NOMO-1 treated with dmso at 0.1 percent for 144 hours (cell line): ENCODE measurements around the gene CPSF7.
A peak's percentile ranks its signal among the peaks of the same experiment; 100 is the strongest.
"Not testable (repeated sequence)": the region's sequence is repeated elsewhere in the genome, so short reads cannot be mapped to it uniquely, and the experiment has no call there.

Source experiments
- DNase-seq: peaks from one replicate; lab custom pipeline; 2025; ENCODE audit not compliant: unreplicated experiment; lab: John Stamatoyannopoulos, UW

Gene CPSF7

GRCh38 chr11:61442616-61443015, 12.8 kb upstream of the CPSF7 start:
- no peak for DNase-seq

GRCh38 chr11:61439615-61440014, 9.8 kb upstream of the CPSF7 start:
- DNase-seq, result no peak

- DNase-seq, result no peak
These were observed 7.7 kb upstream of the CPSF7 start for GRCh38 chr11:61437496-61437895.

DNA sequence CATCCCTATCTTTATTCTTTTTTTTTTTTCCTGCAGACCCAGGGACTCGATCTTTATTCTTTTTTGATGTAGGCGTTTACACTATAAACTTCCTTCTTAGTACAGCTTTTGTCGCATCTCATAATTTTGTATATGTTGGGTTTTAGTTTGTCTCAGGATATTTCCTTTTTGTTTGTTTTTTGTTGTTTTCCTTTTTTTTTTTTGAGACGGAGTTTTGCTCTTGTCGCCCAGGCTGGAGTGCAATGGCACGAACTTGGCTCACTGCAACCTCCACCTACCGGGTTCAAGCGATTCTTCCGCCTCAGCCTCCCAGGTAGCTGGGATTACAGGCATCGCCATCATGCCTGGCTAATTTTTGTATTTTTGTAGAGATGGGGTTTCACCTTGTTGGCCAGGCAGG, 1.1 kb upstream of the CPSF7 start:
- DNase-seq, result not testable (repeated sequence)

DNA sequence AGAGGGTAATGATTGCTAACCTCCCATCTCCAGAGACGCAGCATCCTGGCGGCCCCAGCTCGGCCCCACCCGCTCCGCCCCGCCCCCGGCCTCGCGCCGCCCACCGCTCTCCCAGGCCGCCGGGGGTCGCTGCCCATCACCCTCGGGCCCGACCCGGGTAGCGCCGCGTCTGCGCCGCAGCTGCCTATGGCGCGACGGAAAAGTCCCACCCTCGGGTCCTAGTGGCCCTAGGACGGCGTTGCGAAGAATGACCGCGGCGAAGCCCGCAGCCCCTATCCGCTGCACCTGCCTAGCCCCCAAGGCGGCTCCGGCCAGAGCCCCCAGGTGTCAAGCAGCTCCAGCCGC, 457 bp downstream of the CPSF7 start:
- DNase-seq, result peak; percentile 25

- no peak for DNase-seq
These were observed 4.2 kb downstream of the CPSF7 start for GRCh38 chr11:61425367-61426131.

DNA sequence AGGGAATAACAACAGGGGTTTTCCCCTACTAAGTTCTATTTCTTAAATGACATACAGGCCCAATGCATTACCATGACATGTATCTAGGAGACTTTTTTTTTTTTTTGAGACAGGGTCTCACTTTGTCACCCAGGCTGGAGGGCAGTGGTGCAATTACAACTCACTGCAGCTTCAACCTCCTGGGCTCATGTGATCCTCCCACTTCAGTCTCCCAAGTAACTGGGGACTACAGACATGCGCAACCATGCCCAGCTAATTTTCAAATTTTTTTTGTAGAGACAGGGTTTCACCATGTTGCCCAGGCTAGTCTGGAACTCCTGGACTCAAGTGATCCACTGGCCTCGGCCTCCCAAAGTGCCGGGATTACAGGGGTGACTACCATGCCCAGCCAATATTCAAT, 7.5 kb downstream of the CPSF7 start:
- DNase-seq, result no peak

DNA sequence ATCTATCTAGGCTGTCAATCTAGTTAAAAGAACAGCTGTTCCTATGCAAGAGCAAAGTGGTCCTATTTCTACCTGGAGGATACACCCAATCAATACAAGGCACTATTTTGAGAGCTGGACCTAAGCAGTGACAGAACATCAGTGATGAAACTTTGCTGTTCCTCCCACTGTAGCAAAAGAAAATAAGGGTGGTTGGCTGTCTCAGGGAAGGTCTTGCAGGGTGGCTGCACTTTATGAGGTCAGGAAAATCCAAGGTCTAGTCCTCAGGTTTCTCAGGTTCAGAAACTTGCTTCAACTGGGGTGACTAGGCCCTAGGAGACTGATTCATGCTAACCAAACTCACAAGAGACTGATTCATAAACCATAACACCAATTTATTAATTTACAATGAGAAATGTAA, 11.6 kb downstream of the CPSF7 start:
- no peak for DNase-seq

DNA sequence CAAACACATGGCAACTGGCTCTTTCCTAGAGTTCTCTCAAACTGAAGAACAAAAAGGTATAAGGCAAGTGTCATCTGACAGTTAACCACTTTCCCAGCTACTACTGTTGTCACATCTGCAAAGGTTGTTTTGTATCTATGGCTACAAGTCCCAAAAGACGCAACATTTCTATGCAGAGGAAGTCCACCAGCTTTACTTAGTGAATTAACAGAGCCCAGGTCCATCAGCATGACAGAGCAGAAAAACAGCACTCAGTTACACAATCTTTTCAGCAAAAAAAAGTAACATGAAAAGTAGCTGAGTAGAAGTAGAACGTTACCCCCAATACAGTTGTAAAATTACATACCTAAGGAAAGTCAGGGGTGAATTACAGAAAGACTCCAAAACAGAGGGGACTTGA, 12.1 kb downstream of the CPSF7 start:
- DNase-seq, result peak; percentile 63

DNA sequence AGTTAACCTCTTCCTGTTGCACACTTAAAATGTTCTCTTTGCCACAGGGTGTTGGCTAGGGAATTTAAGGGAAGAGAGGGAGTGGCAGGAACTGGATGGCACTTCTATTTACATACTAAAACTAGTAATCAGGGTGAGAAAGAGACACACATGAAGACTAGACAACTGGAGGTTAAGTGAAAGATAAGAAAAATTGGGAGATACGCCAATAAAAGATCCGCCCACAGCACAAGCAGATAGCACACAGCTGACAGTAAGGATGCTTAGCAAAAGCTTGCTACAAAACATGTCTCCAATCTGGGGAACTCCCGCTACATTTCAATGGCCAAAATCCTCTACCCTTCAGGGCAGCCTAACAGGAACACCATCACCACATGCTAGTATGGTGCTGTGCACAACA, 12.8 kb downstream of the CPSF7 start:
- DNase-seq, result no peak

- DNase-seq, result no peak
These were observed 14.4 kb downstream of the CPSF7 start for GRCh38 chr11:61415381-61415780.

GRCh38 chr11:61414547-61414946, 15.2 kb downstream of the CPSF7 start:
- no peak for DNase-seq

- DNase-seq, result no peak
These were observed 16.3 kb downstream of the CPSF7 start for GRCh38 chr11:61413496-61413895.

- DNase-seq, result no peak
These were observed 18.2 kb downstream of the CPSF7 start for GRCh38 chr11:61411589-61411988.

DNA sequence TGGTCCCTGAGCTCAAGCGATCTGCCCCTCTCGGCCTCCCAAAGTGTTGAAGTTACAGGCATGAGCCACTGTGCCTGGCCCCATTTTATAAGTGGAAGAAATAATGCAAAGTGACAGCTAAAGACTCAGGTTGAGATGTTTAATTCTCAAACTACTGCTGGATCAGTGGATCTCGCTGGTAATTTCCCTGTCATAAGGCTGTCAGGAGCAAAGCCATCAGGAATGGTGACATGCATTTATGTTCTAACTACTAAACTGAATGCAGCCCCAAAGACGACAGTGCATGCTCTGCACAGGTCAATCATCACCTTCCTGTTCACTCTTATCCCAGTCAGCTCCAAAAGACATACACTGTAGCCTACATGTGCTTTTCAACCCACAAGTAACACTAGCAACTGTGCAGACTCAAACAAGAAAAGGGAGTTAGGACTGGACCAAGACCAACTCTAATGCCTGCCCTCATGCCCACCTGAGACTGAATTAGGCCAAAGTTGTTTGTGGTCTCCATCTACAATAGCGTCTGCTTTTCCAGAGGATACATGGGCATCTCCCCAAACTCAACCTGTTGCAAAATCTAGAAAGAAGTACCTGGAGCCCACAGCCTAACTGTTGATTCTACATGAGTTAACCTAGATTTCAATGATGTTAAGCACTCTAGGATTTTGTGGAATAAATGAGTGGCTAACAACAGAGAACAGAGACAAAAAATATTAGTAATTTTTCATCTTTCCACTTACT, 22.6 kb downstream of the CPSF7 start:
- no peak for DNase-seq

- no peak for DNase-seq
These were observed 23.7 kb downstream of the CPSF7 start for GRCh38 chr11:61406067-61406466.

GRCh38 chr11:61404641-61405040, 25.1 kb downstream of the CPSF7 start:
- no peak for DNase-seq

GRCh38 chr11:61404103-61404502, 25.7 kb downstream of the CPSF7 start:
- no peak for DNase-seq

DNA sequence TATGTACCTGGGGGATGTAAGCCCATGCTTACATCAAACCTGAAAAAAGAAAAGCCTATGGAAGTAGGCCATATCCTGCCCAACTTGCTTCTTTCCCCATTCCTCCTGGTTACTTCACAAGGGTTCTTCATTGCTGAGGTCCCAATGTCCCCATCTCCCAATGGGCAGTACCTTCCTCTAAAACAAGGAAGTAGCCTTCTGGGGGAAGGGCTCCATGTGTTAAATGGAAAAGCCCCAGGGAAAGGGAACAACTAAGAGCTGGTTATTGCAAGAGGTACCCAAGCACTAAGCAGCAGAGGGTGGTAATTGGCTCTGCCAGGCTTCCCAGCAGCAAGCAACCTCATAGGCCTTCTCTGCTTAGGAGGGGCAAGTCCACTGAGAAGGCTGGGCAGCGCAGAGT, 26.1 kb downstream of the CPSF7 start:
- no peak for DNase-seq

DNA sequence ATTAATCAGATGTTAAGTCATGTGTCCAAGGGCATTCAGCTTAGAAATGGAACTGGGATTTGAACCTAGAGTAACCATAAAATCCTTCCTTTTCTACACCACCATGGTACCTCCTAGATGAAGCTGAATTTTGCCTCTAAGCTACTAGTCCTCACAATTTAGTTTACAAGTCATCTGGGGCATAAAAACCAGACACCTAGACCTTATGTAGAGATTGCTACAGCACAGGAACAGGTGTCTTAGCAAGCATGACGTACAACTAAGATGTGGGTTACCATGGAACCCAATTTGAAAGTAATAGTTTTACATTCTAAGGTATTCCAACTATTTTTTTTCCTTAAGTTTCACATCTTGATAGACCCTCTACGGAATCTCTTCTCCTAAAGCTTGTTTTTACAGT, 28.2 kb downstream of the CPSF7 start:
- DNase-seq, result no peak

DNA sequence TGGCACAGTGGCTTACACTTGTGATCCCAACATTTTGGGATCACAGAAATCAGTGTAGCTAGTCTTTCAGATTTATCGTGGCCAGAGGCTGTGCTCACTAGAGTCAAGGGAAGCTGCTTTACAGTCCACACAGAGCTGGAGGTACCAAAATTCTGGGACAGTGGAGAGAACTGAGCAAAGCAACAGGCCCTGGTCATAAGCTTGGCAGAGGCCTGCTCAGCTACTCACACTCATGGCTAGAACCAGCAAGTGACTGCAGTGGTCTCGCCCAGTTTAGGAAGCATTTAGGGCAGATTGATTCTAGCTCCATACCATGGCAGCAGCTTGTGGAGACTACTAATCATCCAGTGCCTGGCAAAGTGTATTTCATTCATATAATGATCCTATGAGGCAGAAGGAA, 28.6 kb downstream of the CPSF7 start:
- DNase-seq, result no peak

DNA sequence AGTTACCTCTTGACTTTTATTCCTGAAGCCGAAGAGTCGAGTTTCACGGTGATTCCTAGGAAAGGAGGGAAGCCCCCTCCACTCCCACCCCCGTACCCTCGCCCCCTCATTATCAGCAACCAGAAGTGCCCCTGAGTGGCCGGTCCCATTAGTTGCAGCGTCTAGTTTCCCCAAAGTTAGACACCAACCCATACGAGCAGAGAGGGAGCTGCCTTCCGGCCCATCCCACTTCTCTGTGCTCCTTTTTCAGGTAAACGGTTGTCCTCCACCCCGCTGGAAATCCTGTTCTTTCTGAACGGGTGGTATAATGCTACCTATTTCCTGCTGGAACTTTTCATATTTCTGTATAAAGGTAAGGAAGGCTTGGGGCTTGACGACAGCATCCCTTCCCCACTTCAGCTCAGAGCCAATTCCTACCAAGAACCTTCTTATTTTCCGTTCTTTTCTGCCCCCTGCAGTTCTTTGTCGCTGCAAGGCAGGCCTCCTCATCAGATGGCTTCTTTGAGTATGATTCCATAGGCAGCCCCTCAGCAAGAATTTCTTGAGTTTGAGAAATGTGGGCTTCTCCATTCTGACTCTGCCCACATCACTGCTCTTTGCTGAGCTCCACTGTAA, 36.7 kb downstream of the CPSF7 start:
- DNase-seq, result no peak
